Prostate gland (tissue), 2 donors: Measurements from ENCODE around the gene ADRM1.

Experiments
- POLR2A ChIP-seq: fragments of 450-650 bp; IDR thresholded peaks from one replicate; pipeline ENCODE4 v1.6.1; 2016; ENCODE audit warnings: antibody characterized with exemption, mild to moderate bottlenecking
- POLR2AphosphoS5 ChIP-seq: sonication (generic); formaldehyde crosslinking; IDR thresholded peaks from one replicate; pipeline ENCODE4 v1.6.1; 2017; ENCODE audit warnings: antibody characterized with exemption
- TF ChIP-seq, protein P1 (sequence below), 4 experiments: fragments of 200-600 bp in 2 of 4; fragments of 450-650 bp in 2 of 4; sonication (generic) in 2 of 4; IDR thresholded peaks; 1 replicate in 3 of 4; 2 replicates in 1 of 4; pipeline ENCODE4 v1.5.1; 2016 to 2019; ENCODE audit warnings: antibody characterized with exemption in 4 of 4, mild to moderate bottlenecking in 2 of 4, moderate library complexity in 2 of 4

GRCh38 chr20:62311150-62311549, 8.4 kb downstream of the ADRM1 start:
- TF ChIP-seq, protein P1, sequence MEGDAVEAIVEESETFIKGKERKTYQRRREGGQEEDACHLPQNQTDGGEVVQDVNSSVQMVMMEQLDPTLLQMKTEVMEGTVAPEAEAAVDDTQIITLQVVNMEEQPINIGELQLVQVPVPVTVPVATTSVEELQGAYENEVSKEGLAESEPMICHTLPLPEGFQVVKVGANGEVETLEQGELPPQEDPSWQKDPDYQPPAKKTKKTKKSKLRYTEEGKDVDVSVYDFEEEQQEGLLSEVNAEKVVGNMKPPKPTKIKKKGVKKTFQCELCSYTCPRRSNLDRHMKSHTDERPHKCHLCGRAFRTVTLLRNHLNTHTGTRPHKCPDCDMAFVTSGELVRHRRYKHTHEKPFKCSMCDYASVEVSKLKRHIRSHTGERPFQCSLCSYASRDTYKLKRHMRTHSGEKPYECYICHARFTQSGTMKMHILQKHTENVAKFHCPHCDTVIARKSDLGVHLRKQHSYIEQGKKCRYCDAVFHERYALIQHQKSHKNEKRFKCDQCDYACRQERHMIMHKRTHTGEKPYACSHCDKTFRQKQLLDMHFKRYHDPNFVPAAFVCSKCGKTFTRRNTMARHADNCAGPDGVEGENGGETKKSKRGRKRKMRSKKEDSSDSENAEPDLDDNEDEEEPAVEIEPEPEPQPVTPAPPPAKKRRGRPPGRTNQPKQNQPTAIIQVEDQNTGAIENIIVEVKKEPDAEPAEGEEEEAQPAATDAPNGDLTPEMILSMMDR (IDR thresholded peaks at IDR 0.05), result no peak
- no peak for TF ChIP-seq POLR2A
- TF ChIP-seq POLR2AphosphoS5, result no peak
